ENCODE measurements around the gene ATP10A. TPM values are rescaled to one million over a fixed set of nuclear protein-coding genes. Genes with fewer than 3 reads are reported as not detected.

The ATP10A gene
- total and polyA plus RNA-seq, 9 donors = 0.28 to 3.2 (median 1.1) TPM

GRCh38 chr15:25695875-25696760 is 167.0 kb downstream of the ATP10A start:
- TF ChIP-seq POLR2A (IDR thresholded peaks at IDR 0.05) (no peak), CTCF (IDR thresholded peaks at IDR 0.05) (no peak), EP300 (IDR thresholded peaks at IDR 0.05) (no peak)
- Histone ChIP-seq H3K27me3 (no peaks in the 10 kb centered on the region), H3K36me3 (no peaks in the 10 kb centered on the region), H3K4me3 (no peak overlapping the region), H3K27ac (no peak overlapping the region), H3K4me1 (ENCODE audit: insufficient read depth) (no peaks in the 10 kb centered on the region), H3K9me3 (no peaks in the 10 kb centered on the region)
- intact Hi-C loops (cut with DNase I) = no loop called here
- WGBS, 3 donors = 76 to 85% (median 84%) methylated on average over 17 of the region's 17 CpGs
- DNase-seq = no peak

GRCh38 chr15:25694823-25695312 is 168.3 kb downstream of the ATP10A start:
- no peak for TF ChIP-seq CTCF (IDR thresholded peaks at IDR 0.05)
- no peak for TF ChIP-seq EP300 (IDR thresholded peaks at IDR 0.05)
- no peak for TF ChIP-seq POLR2A (IDR thresholded peaks at IDR 0.05)
- 90 to 94% (median 92%) methylated on average over 19 of the region's 19 CpGs for WGBS, 3 donors
- Histone ChIP-seq H3K4me1 (ENCODE audit: insufficient read depth) (no peaks in the 10 kb centered on the region), H3K4me3 (no peak overlapping the region), H3K27me3 (no peaks in the 10 kb centered on the region), H3K27ac (no peak overlapping the region), H3K36me3 (no peaks in the 10 kb centered on the region), H3K9me3 (no peaks in the 10 kb centered on the region)
- DNase-seq = no peak
- intact Hi-C loops (cut with DNase I) = no loop called here

GRCh38 chr15:25694239-25694584 is 168.9 kb downstream of the ATP10A start:
- H3K9me3 ChIP-seq = no peaks in the 10 kb centered on the region
- no peaks in the 10 kb centered on the region for H3K27me3 ChIP-seq
- intact Hi-C loops (cut with DNase I) = no loop called here
- H3K4me1 ChIP-seq (ENCODE audit: insufficient read depth) = no peaks in the 10 kb centered on the region
- DNase-seq = no peak
- no peak overlapping the region for H3K4me3 ChIP-seq
- TF ChIP-seq POLR2A (IDR thresholded peaks at IDR 0.05) = no peak
- TF ChIP-seq EP300 (IDR thresholded peaks at IDR 0.05) = no peak
- TF ChIP-seq CTCF (IDR thresholded peaks at IDR 0.05) = no peak
- no peak overlapping the region for H3K27ac ChIP-seq
- WGBS, 3 donors = 83 to 94% (median 90%) methylated on average over 4 of the region's 4 CpGs
- H3K36me3 ChIP-seq = no peaks in the 10 kb centered on the region

- TF ChIP-seq POLR2A (IDR thresholded peaks at IDR 0.05) (no peak), CTCF (IDR thresholded peaks at IDR 0.05) (peak in 1 of 3 donors; percentile 10), EP300 (IDR thresholded peaks at IDR 0.05) (no peak)
- DNase-seq = no peak
- H3K9me3 ChIP-seq = no peaks in the 10 kb centered on the region
- no peaks in the 10 kb centered on the region for H3K27me3 ChIP-seq
- H3K4me3 ChIP-seq = no peak overlapping the region
- no peaks in the 10 kb centered on the region for H3K4me1 ChIP-seq (ENCODE audit: insufficient read depth)
- intact Hi-C loops (cut with DNase I) = no loop called here
- 86 to 90% (median 88%) methylated on average over 19 of the region's 19 CpGs for WGBS, 3 donors
- no peak overlapping the region for H3K27ac ChIP-seq
- H3K36me3 ChIP-seq = no peaks in the 10 kb centered on the region
Observed at GRCh38 chr15:25693321-25694238, 169.5 kb downstream of the ATP10A start.

Measured in ovary (tissue), 9 donors.